HCT116 (cell line): ENCODE results near the gene TCOF1. TPM values are rescaled to one million over a fixed set of nuclear protein-coding genes. Genes with fewer than 3 reads are reported as not detected.
A peak's percentile ranks its signal among the peaks of the same experiment; 100 is the strongest.

Experiments
- ATAC-seq: fragments of 200-7000 bp; cut with Tn5 transposase; 2 replicates; pipeline ENCODE4 v1.9.1; 2020; ENCODE audit warnings: mild to moderate bottlenecking, moderate library complexity
- BruUV-seq: library from RNA; stranded (reverse); fragments of 400-500 nt; replicated peaks from 2 replicates; lab custom pipeline; 2021; lab: Mats Ljungman, UMichigan
- CTCF ChIA-PET: fragments of 300-600 bp; sonication (Branson Sonifier 250); formaldehyde crosslinking; loops from one replicate; lab custom pipeline; 2021; ENCODE audit warnings: antibody characterized with exemption; lab: Charles Lee
- POLR2A ChIA-PET: fragments of 300-600, 350-600 bp; sonication (Branson Sonifier 250); formaldehyde crosslinking; loops from one replicate; lab custom pipeline; 2021; ENCODE audit warnings: antibody characterized with exemption; lab: Charles Lee
- RAD21 ChIA-PET, 2 experiments: fragments of 300-600 bp; sonication (Branson Sonifier 250); formaldehyde crosslinking; loops; one replicate each; lab custom pipeline; 2023; ENCODE audit warnings: low total read pairs in 2 of 2; ENCODE audit not compliant: uncharacterized antibody in 2 of 2, unreplicated experiment in 2 of 2, low non-redundant PET in 1 of 2; lab: Charles Lee
- DNase-seq: peaks from one replicate; pipeline ENCODE4 v3.0.0-alpha.2; 2010; ENCODE audit warnings: low read depth, low spot score
- H2AFZ ChIP-seq: fragments of 200-600 bp; shearing (Covaris generic), sonication (generic); 2 replicates; pipeline ENCODE4 v1.6.1; 2017; ENCODE audit warnings: low read depth, mixed run types, mixed read lengths, antibody characterized with exemption, low read length; ENCODE audit not compliant: poor library complexity, severe bottlenecking
- H3K27ac ChIP-seq: 2 replicates; pipeline ENCODE4 v1.5.1; 2012; ENCODE audit warnings: low read depth, low read length
- H3K27me3 ChIP-seq: fragments of 200-600 bp; sonication (generic); 2 replicates; pipeline ENCODE4 v1.6.1; 2016; ENCODE audit warnings: mixed run types, low read length, mixed read lengths; ENCODE audit not compliant: insufficient read depth
- H3K36me3 ChIP-seq, 2 experiments: fragments of 200-500 bp in 1 of 2; fragments of 200-600 bp in 1 of 2; sonication (Bioruptor generic) in 1 of 2; sonication (generic) in 1 of 2; 2 replicates each; pipeline versions ENCODE4 v1.5.1 to v1.6.1; 2014 to 2016; ENCODE audit warnings: low read length in 2 of 2, inconsistent platforms in 1 of 2, mixed read lengths in 1 of 2, mixed run types in 1 of 2; ENCODE audit not compliant: insufficient read depth in 2 of 2, control insufficient read depth in 1 of 2
- H3K4me1 ChIP-seq, 2 experiments: fragments of 200-600 bp in 1 of 2; sonication (generic) in 1 of 2; 2 replicates each; pipeline versions ENCODE4 v1.5.1 to v1.6.1; 2012 to 2017; ENCODE audit warnings: low read length in 2 of 2, inconsistent platforms in 1 of 2, mild to moderate bottlenecking in 1 of 2, mixed read lengths in 1 of 2, mixed run types in 1 of 2, moderate library complexity in 1 of 2; ENCODE audit not compliant: insufficient read depth in 2 of 2, control insufficient read depth in 1 of 2
- H3K4me2 ChIP-seq: fragments of 200-600 bp; sonication (generic); 2 replicates; pipeline ENCODE4 v1.6.1; 2017; ENCODE audit warnings: mixed run types, low read length, mixed read lengths
- H3K4me3 ChIP-seq, 2 experiments: fragments of 200-600 bp in 1 of 2; sonication (generic) in 1 of 2; replicated peaks in 1 of 2; 2 replicates each; pipeline ENCODE4 v1.5.1; 2011 to 2016; ENCODE audit warnings: low read length in 2 of 2, control low read depth in 1 of 2, low read depth in 1 of 2, mild to moderate bottlenecking in 1 of 2, mixed read lengths in 1 of 2, mixed run types in 1 of 2
- H3K79me2 ChIP-seq: fragments of 200-600 bp; sonication (generic); 2 replicates; pipeline ENCODE4 v1.6.1; 2017; ENCODE audit warnings: mild to moderate bottlenecking, mixed run types, low read length, moderate library complexity, mixed read lengths; ENCODE audit not compliant: insufficient read depth
- H3K9ac ChIP-seq: fragments of 200-600 bp; sonication (generic); 2 replicates; pipeline ENCODE4 v1.6.1; 2016; ENCODE audit warnings: low read length, mixed read lengths
- H3K9me2 ChIP-seq: fragments of 200-600 bp; sonication (generic), shearing (Covaris generic); 2 replicates; pipeline ENCODE4 v1.6.1; 2017; ENCODE audit warnings: mixed run types, mild to moderate bottlenecking, moderate library complexity; ENCODE audit not compliant: insufficient read depth
- H3K9me3 ChIP-seq, 2 experiments: fragments of 200-500 bp in 1 of 2; fragments of 200-600 bp in 1 of 2; sonication (Bioruptor generic) in 1 of 2; sonication (generic) in 1 of 2; 2 replicates each; pipeline ENCODE4 v1.6.1; 2014 to 2017; ENCODE audit warnings: low read length in 2 of 2, mixed read lengths in 2 of 2, inconsistent platforms in 1 of 2, low read depth in 1 of 2, mild to moderate bottlenecking in 1 of 2, mixed run types in 1 of 2, moderate library complexity in 1 of 2; ENCODE audit not compliant: control insufficient read depth in 1 of 2, insufficient read depth in 1 of 2
- H4K20me1 ChIP-seq: fragments of 200-600 bp; sonication (generic), shearing (Covaris generic); 2 replicates; pipeline ENCODE4 v1.6.1; 2017; ENCODE audit warnings: mixed run types, mild to moderate bottlenecking, moderate library complexity; ENCODE audit not compliant: insufficient read depth
- CBX3 ChIP-seq: IDR thresholded peaks from 2 replicates; pipeline ENCODE4 v1.6.1; 2012; ENCODE audit warnings: low read depth
- CEBPB ChIP-seq: IDR thresholded peaks from 2 replicates; pipeline ENCODE4 v1.6.1; 2012; ENCODE audit warnings: low read depth
- CTCF ChIP-seq, 3 experiments: fragments of 200-600 bp in 1 of 3; sonication (generic) in 1 of 3; IDR thresholded peaks in 2 of 3; conservative IDR thresholded peaks in 1 of 3; 2 replicates each; pipeline ENCODE4 v1.5.1; 2012 to 2017; ENCODE audit warnings: low read depth in 2 of 3, low read length in 2 of 3, antibody characterized with exemption in 1 of 3, borderline replicate concordance in 1 of 3, control low read depth in 1 of 3, mild to moderate bottlenecking in 1 of 3, mixed read lengths in 1 of 3, mixed run types in 1 of 3, moderate library complexity in 1 of 3; ENCODE audit not compliant: insufficient read depth in 1 of 3
- EGR1 ChIP-seq: IDR thresholded peaks from 2 replicates; pipeline ENCODE4 v1.6.1; 2012; ENCODE audit warnings: low read depth
- ELF1 ChIP-seq: IDR thresholded peaks from 2 replicates; pipeline ENCODE4 v1.6.1; 2012; ENCODE audit warnings: low read depth, borderline replicate concordance
- EZH2 ChIP-seq: fragments of 200-600 bp; sonication (generic); IDR thresholded peaks from 2 replicates; pipeline ENCODE4 v1.6.1; 2017; ENCODE audit warnings: antibody characterized with exemption, mixed run types
- EZH2phosphoT487 ChIP-seq: fragments of 200-600 bp; IDR thresholded peaks from 2 replicates; pipeline ENCODE4 v1.6.1; 2018; ENCODE audit warnings: antibody characterized with exemption, borderline replicate concordance
- FOSL1 ChIP-seq: IDR thresholded peaks from 2 replicates; pipeline ENCODE4 v1.6.1; 2012; ENCODE audit warnings: low read depth
- JUND ChIP-seq: IDR thresholded peaks from 2 replicates; pipeline ENCODE4 v1.6.1; 2012
- POLR2A ChIP-seq: IDR thresholded peaks from 2 replicates; pipeline ENCODE4 v1.7.0; 2011; ENCODE audit warnings: borderline replicate concordance; ENCODE audit not compliant: insufficient read depth, insufficient read length; ENCODE audit errors: extremely low read depth
- POLR2AphosphoS5 ChIP-seq: IDR thresholded peaks from 2 replicates; pipeline ENCODE4 v1.6.1; 2011; ENCODE audit warnings: mild to moderate bottlenecking, low read depth, low read length, moderate library complexity
- RAD21 ChIP-seq: IDR thresholded peaks from 2 replicates; pipeline ENCODE4 v1.6.1; 2012; ENCODE audit warnings: low read depth, mild to moderate bottlenecking
- REST ChIP-seq: IDR thresholded peaks from 2 replicates; pipeline ENCODE4 v1.6.1; 2012; ENCODE audit warnings: low read depth
- SIN3A ChIP-seq: IDR thresholded peaks from 2 replicates; pipeline ENCODE4 v1.6.1; 2012; ENCODE audit warnings: low read depth
- SRF ChIP-seq: IDR thresholded peaks from 2 replicates; pipeline ENCODE4 v1.6.1; 2012; ENCODE audit warnings: low read depth
- TCF7L2 ChIP-seq: IDR thresholded peaks from 2 replicates; pipeline ENCODE4 v1.7.0; 2011; ENCODE audit warnings: borderline replicate concordance, inconsistent platforms; ENCODE audit not compliant: insufficient read depth, insufficient read length; ENCODE audit errors: extremely low read depth
- YY1 ChIP-seq: IDR thresholded peaks from 2 replicates; pipeline ENCODE4 v1.6.1; 2011; ENCODE audit warnings: low read length, low read depth, moderate library complexity, mild to moderate bottlenecking; ENCODE audit not compliant: insufficient replicate concordance; ENCODE audit errors: extremely low read depth
- ZBTB33 ChIP-seq: IDR thresholded peaks from 2 replicates; pipeline ENCODE4 v1.6.1; 2011; ENCODE audit warnings: mild to moderate bottlenecking, low read length, moderate library complexity; ENCODE audit not compliant: insufficient replicate concordance; ENCODE audit errors: extremely low read depth
- ZFX ChIP-seq: fragments of 450-650 bp; IDR thresholded peaks from 2 replicates; pipeline ENCODE4 v1.6.1; 2017
- intact Hi-C: fragments of 100-400 bp; cut with micrococcal nuclease; formaldehyde crosslinking; loops from 2 replicates; pipeline ENCODE4 v1.10.0; 2022
- total RNA-seq: library from RNA; stranded (reverse); gene quantifications from one replicate; pipeline ENCODE4 v1.2.1, GENCODE V29; 2021; ENCODE audit not compliant: unreplicated experiment

The TCOF1 gene
- total RNA-seq, 1 experiment from 2014 or later, result 94.7 TPM

GRCh38 chr5:150317048-150318003 lies 40.2 kb upstream of the TCOF1 start:
- peak; percentile 95 for ATAC-seq
- Histone ChIP-seq H3K36me3 (no peaks in the 10 kb centered on the region), H2AFZ (no peak overlapping the region), H4K20me1 (no peaks in the 10 kb centered on the region), H3K4me1 (peaks cover 16 to 54% of the 10 kb centered on the region in 2 experiments), H3K9ac (peak overlapping the region; percentile 36), H3K79me2 (no peaks in the 10 kb centered on the region), H3K27ac (peak overlapping the region; percentile 30; the same call in 1 of the 2 replicates), H3K4me3 (peak overlapping the region in 1 of 2 experiments; percentile 25; a peak in 2 of 4 replicates), H3K27me3 (no peaks in the 10 kb centered on the region), H3K9me3 (no peaks in the 10 kb centered on the region), H3K9me2 (no peaks in the 10 kb centered on the region), H3K4me2 (peak overlapping the region; percentile 69)
- peak; percentile 67 for DNase-seq
- ChIA-PET RAD21 (no interaction called here), POLR2A (no interaction called here), CTCF (interaction anchor here (1.6 kb wide), 1 partner anchor 34 kb away, joined by 4 read pairs; no protein-coding TSS in a partner anchor)
- no TSS peak for BruUV-seq
- intact Hi-C loops, result no loop called here
- TF ChIP-seq ZBTB33, result peak; percentile 30
- TF ChIP-seq POLR2AphosphoS5, result 0 out of 2 replicates have a peak, but pooled peaks have one; percentile 18
- TF ChIP-seq SIN3A, result no peak
- no peak for TF ChIP-seq YY1
- no peak for TF ChIP-seq CTCF (IDR thresholded peaks at IDR 0.05 in 2 of 3, conservative IDR thresholded peaks at IDR 0.05 in 1 of 3; ENCODE audit: borderline replicate concordance in 1 of 3, insufficient read depth in 1 of 3, low read depth in 2 of 3, low read length in 2 of 3)
- TF ChIP-seq CBX3, result peak; percentile 90
- no peak for TF ChIP-seq ZFX
- peak; percentile 98 for TF ChIP-seq JUND
- TF ChIP-seq REST, result no peak
- TF ChIP-seq CEBPB, result no peak
- no peak; the same call in 1 of the 2 replicates for TF ChIP-seq SRF
- TF ChIP-seq EGR1, result no peak
- TF ChIP-seq RAD21, result no peak
- peak; percentile 72 for TF ChIP-seq TCF7L2
- TF ChIP-seq POLR2A, result no peak
- TF ChIP-seq FOSL1, result peak; percentile 99
- TF ChIP-seq EZH2, result no peak
- no peak for TF ChIP-seq ELF1
- TF ChIP-seq EZH2phosphoT487, result no peak
